Breast epithelium (tissue), 3 donors: Measurements from ENCODE around the gene MDFIC.

Experiments used
- POLR2A ChIP-seq: fragments of 450-650 bp; IDR thresholded peaks from one replicate; pipeline ENCODE4 v1.6.1; 2016; ENCODE audit warnings: antibody characterized with exemption, mild to moderate bottlenecking, moderate library complexity
- TF ChIP-seq, protein P1 (sequence below), 3 donors: fragments of 450-650 bp; IDR thresholded peaks; one replicate each; pipeline ENCODE4 v1.5.1; 2016 to 2017; ENCODE audit warnings: antibody characterized with exemption in 3 of 3, mild to moderate bottlenecking in 3 of 3, moderate library complexity in 3 of 3

DNA sequence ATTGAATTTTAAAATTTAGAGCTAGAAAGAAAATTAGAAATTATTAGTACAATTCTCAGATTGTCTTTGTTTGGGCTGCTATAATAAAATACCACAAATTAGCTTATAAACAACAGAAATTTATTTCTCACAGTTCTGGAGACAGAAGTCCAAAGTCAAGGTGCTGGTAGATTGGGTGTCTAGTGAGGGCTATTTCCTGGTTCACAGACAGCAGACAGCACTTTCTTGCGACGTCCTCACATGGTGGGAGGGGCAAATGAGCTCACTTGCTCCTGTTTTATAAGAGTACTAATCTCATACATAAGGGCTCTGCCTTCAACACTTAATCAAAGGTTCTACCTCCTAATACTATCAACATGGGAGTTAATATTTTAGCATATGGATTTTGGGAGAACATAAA is 134.1 kb downstream of the MDFIC start:
- TF ChIP-seq, protein P1, sequence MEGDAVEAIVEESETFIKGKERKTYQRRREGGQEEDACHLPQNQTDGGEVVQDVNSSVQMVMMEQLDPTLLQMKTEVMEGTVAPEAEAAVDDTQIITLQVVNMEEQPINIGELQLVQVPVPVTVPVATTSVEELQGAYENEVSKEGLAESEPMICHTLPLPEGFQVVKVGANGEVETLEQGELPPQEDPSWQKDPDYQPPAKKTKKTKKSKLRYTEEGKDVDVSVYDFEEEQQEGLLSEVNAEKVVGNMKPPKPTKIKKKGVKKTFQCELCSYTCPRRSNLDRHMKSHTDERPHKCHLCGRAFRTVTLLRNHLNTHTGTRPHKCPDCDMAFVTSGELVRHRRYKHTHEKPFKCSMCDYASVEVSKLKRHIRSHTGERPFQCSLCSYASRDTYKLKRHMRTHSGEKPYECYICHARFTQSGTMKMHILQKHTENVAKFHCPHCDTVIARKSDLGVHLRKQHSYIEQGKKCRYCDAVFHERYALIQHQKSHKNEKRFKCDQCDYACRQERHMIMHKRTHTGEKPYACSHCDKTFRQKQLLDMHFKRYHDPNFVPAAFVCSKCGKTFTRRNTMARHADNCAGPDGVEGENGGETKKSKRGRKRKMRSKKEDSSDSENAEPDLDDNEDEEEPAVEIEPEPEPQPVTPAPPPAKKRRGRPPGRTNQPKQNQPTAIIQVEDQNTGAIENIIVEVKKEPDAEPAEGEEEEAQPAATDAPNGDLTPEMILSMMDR (IDR thresholded peaks at IDR 0.05): no peak
- no peak for TF ChIP-seq POLR2A
